ENCODE results near the gene PTPRC. TPM values are rescaled to one million over a fixed set of nuclear protein-coding genes. Genes with fewer than 3 reads are reported as not detected.
A peak's percentile ranks its signal among the peaks of the same experiment; 100 is the strongest.

PTPRC gene
- total RNA-seq, 1 experiment from 2014 or later = 2.8 TPM

DNA sequence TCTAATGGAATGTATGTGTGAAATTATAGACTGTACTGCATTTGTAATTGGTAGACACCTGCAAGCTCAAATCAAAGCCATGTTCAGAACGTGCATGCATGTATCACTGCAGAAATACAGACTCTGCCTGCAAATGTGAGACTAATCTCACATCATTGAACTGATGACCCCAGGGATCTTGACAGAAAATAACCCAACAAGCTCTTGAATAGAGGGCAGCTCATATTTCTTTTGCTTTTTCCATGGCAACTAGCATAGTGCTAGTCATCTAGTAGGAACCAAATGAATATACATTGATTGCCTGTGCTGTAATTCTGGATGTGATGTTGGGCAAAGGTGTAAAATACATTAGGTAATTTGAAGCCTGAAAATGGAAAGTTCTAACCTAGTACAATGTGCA is 62.4 kb downstream of the PTPRC start:
- DNase-seq (ENCODE audit: low spot score) = no peak

- no peak for DNase-seq (ENCODE audit: low spot score)
Measured at GRCh38 chr1:198701766-198702539, 63.1 kb downstream of the PTPRC start.

DNA sequence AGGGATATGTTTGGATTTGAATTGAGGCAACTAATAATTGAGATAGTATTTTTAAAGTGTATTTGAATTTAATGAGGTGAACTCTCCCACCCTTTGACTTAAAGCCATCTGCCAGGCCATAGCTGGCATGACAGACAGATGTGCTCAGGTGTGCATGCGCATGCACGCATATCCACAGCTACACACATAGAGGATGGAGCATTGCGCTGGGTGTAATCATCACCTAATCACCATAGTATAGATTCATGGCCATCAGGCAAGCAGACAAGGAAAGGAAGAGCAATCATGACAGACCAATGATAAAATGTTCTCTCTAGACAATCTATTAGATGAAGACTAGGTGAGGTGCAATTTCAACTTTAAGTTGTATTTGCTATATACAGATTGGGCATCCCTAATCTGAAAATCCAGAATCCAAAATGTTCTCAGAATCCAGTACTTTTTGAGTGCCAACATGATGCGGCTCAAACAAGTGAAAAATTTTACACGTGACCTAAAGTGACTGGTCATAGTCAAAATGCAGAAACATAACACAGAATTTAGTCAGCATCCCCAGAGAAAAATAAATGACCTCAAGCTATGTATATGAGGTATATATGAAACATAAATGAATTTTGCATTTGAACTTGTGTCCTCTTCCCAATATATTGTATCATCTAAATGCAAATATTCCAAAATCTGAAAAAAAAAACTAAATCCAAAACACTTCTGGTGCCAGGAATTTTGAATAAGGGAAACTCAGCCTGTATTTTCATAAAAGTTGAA is 70.1 kb downstream of the PTPRC start:
- no peak for DNase-seq (ENCODE audit: low spot score)

DNA sequence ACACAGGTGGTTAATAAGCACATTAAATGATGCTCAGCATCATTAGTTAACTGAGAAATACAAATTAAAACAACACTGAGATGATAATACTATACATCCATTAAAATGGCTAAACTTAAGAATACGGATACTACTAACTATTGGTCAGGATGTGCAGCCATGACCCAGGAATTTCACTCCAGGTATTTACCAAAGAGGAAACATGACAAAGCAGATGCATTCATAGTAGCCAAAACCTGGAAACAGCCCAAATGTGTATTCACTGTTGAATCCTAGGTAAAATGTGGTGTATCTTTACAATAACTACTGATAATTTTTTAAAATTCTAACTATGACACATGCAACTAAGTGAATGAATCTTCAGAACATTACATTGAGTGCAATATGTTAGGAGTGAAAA is 73.0 kb downstream of the PTPRC start:
- peak; percentile 19 for DNase-seq (ENCODE audit: low spot score)

DNA sequence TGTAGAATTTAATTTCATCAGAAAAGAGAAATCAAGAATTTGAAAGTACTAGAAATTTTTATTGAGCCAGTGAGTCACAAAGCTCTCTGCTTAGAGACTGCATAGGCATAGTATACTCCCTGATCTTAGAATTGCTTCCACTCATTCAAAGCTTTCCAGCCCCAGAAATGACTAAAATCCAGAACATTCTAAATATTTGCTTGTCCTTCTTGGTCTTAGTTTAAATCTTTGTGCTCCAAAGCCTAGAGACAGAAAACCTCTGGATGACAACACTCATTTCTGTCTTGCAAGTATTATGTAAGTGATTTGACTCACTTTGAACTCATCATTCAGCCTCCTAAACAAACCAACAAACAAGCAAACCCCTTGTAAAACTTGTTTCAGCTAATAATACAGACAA is 74.2 kb downstream of the PTPRC start:
- no peak for DNase-seq (ENCODE audit: low spot score)

DNA sequence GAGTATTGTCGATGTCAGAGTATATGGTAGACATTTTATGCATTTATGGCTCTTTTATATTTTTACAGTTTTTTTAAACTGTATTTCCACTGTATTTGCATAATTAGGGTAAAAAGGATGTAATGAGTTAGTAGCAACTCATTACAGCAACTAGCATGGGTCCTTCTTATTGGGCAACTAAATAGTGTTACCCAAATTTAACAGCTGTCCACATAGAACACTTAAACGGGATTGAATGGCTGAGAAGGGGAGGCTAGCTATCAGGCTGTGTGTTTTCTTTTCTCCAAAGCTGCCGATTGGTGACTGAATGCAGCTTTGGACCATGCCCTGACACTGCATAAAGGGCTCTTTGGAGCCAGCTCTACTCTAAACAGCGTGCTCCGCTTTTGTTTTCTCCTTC is 75.4 kb downstream of the PTPRC start:
- no peak for DNase-seq (ENCODE audit: low spot score)

GRCh38 chr1:198716051-198716450 is 77.2 kb downstream of the PTPRC start:
- no peak for DNase-seq (ENCODE audit: low spot score)

- no peak for DNase-seq (ENCODE audit: low spot score)
Measured at GRCh38 chr1:198717510-198717909, 78.7 kb downstream of the PTPRC start.

- DNase-seq (ENCODE audit: low spot score) = no peak
Measured at GRCh38 chr1:198723127-198723526, 84.3 kb downstream of the PTPRC start.

DNA sequence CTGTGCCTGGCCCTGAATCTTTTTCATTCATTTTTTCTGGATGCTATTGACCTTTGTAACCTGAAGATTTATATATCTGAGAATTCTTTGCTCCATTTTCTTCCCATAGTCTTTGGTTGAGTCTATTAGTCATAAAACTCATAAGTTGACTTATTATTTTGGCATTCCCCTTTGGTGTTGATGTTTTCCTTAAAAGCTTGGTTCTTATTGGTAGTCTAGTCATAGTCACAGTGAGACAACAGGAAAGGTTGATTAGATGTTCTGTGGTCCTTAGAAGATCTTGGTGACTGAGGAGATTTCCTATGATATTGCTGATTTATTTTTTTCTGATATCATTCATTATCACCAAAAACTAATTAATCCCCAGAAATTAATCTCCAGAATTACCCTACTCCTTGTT is 86.2 kb downstream of the PTPRC start:
- DNase-seq (ENCODE audit: low spot score) = no peak

DNA sequence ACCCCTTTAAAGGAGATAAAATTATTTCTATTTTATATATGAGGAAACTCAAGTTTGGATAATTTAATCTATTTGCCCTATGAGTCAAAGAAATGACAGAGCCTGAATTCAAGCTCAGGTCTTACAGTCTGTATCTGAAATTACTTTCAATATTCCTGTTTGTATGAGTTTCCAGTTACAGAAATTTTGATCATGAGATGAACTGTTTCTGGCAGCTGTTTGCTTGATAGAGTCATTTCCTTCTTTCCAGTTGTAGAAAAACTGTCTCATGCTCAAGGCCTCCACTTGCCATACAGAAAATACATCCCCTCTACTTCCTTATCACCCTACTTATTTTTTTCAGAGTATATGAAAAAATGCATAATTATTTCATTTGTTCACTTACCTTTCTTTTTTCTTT is 87.6 kb downstream of the PTPRC start:
- no peak for DNase-seq (ENCODE audit: low spot score)

- DNase-seq (ENCODE audit: low spot score) = no peak
Measured at GRCh38 chr1:198729195-198729863, 90.5 kb downstream of the PTPRC start.

DNA sequence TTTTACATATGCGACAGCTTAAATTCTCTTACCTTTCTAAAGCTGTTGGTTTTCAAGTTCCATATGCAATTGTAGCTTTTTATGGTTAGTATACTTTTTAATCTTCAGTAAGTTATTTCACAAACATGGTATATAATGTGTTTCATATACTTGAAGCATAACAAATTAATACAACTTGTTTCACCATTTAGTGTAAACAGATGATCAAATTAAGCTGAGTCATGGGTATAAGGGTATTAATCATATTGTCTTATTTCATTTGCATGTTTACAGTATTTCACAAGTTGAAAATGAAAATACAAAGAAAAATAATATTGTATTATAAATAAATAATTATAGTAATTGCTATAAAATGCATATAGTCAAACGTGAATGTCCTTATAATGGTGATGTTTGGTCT is 92.1 kb downstream of the PTPRC start:
- DNase-seq (ENCODE audit: low spot score) = no peak

DNA sequence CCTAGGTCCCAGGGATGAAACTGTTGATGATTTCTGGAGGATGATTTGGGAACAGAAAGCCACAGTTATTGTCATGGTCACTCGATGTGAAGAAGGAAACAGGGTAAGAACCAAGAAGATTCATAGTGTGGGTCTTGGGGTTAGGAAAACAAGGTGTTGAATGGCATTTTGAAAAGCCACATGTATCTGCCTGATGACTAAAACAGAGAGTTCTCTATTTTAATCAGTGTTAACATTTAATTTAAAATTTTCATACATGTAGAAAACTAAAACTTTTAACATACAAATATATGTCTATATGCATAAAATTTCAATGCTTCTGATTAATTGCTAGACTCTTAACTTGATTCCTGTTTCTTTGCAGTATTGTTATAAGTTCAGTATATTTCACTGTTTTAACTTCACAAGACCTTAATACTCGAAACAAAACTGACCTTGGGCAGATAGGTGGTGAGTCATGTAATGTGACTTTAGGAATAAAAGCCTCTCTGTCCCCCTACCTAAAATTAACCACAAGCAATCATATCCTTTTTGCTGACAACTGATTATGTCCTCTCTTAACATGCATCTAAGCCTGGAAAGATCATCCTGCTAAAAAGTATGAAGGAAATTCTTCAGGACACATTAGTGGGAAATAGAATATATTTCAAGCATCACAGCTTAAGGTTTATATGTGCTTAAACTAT is 95.6 kb downstream of the PTPRC start:
- no peak for DNase-seq (ENCODE audit: low spot score)

- DNase-seq (ENCODE audit: low spot score) = peak; percentile 26
Measured at GRCh38 chr1:198741744-198742143, 102.9 kb downstream of the PTPRC start.

GRCh38 chr1:198747127-198747526 is 108.3 kb downstream of the PTPRC start:
- no peak for DNase-seq (ENCODE audit: low spot score)

- DNase-seq (ENCODE audit: low spot score) = no peak
Measured at GRCh38 chr1:198749279-198749678, 110.4 kb downstream of the PTPRC start.

DNA sequence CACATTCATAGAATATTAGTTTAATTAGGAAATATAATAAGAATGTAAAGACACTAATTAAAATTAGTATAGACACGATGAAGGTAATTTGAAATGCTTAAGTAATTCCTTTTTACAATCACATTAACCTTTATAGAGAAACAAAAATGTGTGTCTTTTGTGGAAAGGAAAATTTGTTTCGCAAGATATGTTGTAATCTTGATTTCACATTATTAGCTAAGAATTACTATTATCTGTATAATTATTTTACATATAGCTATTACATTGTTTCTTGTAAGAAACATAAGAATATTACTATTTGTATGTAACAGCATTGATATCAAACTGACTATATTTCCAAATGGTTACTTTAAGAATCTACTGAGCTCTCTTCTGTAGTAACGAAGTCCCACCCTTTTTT is 111.2 kb downstream of the PTPRC start:
- no peak for DNase-seq (ENCODE audit: low spot score)

- DNase-seq (ENCODE audit: low spot score) = no peak
Measured at GRCh38 chr1:198751741-198752140, 112.9 kb downstream of the PTPRC start.

DNA sequence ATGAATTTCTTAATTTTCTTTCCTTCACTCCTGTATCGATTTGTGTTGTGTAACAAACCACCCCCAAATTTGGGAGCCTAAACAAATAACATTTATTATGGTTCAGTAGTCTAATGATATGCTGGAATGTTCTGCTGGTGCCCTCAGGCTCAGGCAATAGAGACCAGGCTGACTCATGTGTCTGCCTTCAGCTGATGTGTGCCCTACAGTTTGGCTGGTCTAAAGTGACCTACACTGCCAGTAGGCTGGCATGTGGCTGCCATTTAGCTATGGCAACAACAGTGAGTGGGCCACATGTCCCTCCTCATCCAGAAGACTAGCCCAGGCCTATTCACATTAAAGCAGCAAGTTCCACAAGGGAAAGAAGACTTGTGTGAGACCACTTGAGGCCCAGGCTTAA is 115.8 kb downstream of the PTPRC start:
- no peak for DNase-seq (ENCODE audit: low spot score)

DNA sequence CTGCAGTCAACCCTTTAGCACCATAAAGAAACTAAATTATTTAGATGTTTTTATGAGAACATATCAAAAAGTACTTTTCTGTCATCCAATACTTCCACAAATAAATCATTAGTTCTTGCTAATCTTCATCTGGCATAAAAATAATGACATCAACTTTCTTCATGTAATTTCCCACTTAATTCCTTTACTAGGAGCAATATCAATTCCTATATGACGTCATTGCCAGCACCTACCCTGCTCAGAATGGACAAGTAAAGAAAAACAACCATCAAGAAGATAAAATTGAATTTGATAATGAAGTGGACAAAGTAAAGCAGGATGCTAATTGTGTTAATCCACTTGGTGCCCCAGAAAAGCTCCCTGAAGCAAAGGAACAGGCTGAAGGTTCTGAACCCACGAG is 116.9 kb downstream of the PTPRC start:
- no peak for DNase-seq (ENCODE audit: low spot score)

GRCh38 chr1:198756470-198756869 is 117.6 kb downstream of the PTPRC start:
- peak; percentile 38 for DNase-seq (ENCODE audit: low spot score)
